Astrocyte (in vitro differentiated cells and primary cell): ENCODE data around the gene PTPN9. TPM values are rescaled to one million over a fixed set of nuclear protein-coding genes. Genes with fewer than 3 reads are reported as not detected.
"Not testable (repeated sequence)": the region's sequence is repeated elsewhere in the genome, so short reads cannot be mapped to it uniquely, and the experiment has no call there.

ENCODE experiments used
- DNase-seq: peaks from one replicate; pipeline ENCODE4 v3.0.0-alpha.2; 2010; ENCODE audit warnings: low read depth
- FAIRE-seq: peaks from 2 replicates; lab custom pipeline; 2011; peaks lifted over from hg19 to GRCh38; lab: Jason Lieb, UNC
- H2AFZ ChIP-seq: 2 replicates; pipeline ENCODE4 v1.6.0; 2012; ENCODE audit warnings: low read depth, low read length, inconsistent platforms
- H3K27ac ChIP-seq: 2 replicates; pipeline ENCODE4 v1.5.1; 2011; ENCODE audit warnings: low read depth, low read length, inconsistent platforms
- H3K27me3 ChIP-seq: 2 replicates; pipeline ENCODE4 v1.6.0; 2011; ENCODE audit warnings: low read length, inconsistent platforms; ENCODE audit not compliant: insufficient read depth
- H3K36me3 ChIP-seq: 2 replicates; pipeline ENCODE4 v1.5.1; 2011; ENCODE audit warnings: low read length, inconsistent platforms; ENCODE audit not compliant: insufficient read depth
- H3K4me1 ChIP-seq: 2 replicates; pipeline ENCODE4 v1.5.1; 2011; ENCODE audit warnings: low read length, inconsistent platforms; ENCODE audit not compliant: insufficient read depth
- H3K4me2 ChIP-seq: 2 replicates; pipeline ENCODE4 v1.6.0; 2012; ENCODE audit warnings: low read length, inconsistent platforms
- H3K4me3 ChIP-seq: 2 replicates; pipeline ENCODE4 v1.5.1; 2011; ENCODE audit warnings: low read depth, mild to moderate bottlenecking, low read length, inconsistent platforms; ENCODE audit not compliant: insufficient read depth
- H3K79me2 ChIP-seq: 2 replicates; pipeline ENCODE4 v1.6.0; 2012; ENCODE audit warnings: mild to moderate bottlenecking, low read length, inconsistent platforms; ENCODE audit not compliant: insufficient read depth
- H3K9ac ChIP-seq: 2 replicates; pipeline ENCODE4 v1.6.0; 2012; ENCODE audit warnings: mild to moderate bottlenecking, low read length, inconsistent platforms
- H3K9me3 ChIP-seq: 2 replicates; pipeline ENCODE4 v1.5.1; 2012; ENCODE audit warnings: low read depth, mild to moderate bottlenecking, low read length, inconsistent platforms; ENCODE audit not compliant: insufficient read depth
- H4K20me1 ChIP-seq: 2 replicates; pipeline ENCODE4 v1.6.0; 2012; ENCODE audit warnings: low read length, inconsistent platforms; ENCODE audit not compliant: insufficient read depth
- H3K27ac Mint-ChIP-seq: one replicate; pipeline ENCODE4 v1.8.0; 2021; ENCODE audit warnings: mild to moderate bottlenecking, mixed read lengths; ENCODE audit not compliant: unreplicated experiment
- H3K27me3 Mint-ChIP-seq: one replicate; pipeline ENCODE4 v1.8.0; 2021; ENCODE audit warnings: low read depth, mixed read lengths; ENCODE audit not compliant: unreplicated experiment
- H3K36me3 Mint-ChIP-seq: one replicate; pipeline ENCODE4 v1.8.0; 2021; ENCODE audit warnings: low read depth, mixed read lengths; ENCODE audit not compliant: unreplicated experiment
- H3K4me1 Mint-ChIP-seq: one replicate; pipeline ENCODE4 v1.8.0; 2021; ENCODE audit warnings: low read depth, mixed read lengths; ENCODE audit not compliant: unreplicated experiment
- H3K4me3 Mint-ChIP-seq: one replicate; pipeline ENCODE4 v1.8.0; 2021; ENCODE audit warnings: mild to moderate bottlenecking, moderate library complexity, mixed read lengths; ENCODE audit not compliant: unreplicated experiment
- H3K9me3 Mint-ChIP-seq: one replicate; pipeline ENCODE4 v1.8.0; 2021; ENCODE audit warnings: mild to moderate bottlenecking, mixed read lengths; ENCODE audit not compliant: unreplicated experiment
- CTCF ChIP-seq: IDR thresholded peaks from 2 replicates; pipeline ENCODE4 v1.5.1; 2011; ENCODE audit warnings: low read depth, mild to moderate bottlenecking, inconsistent platforms, low read length, moderate library complexity; ENCODE audit not compliant: insufficient read depth
- EZH2 ChIP-seq: IDR thresholded peaks from 2 replicates; pipeline ENCODE4 v1.6.1; 2012; ENCODE audit warnings: mild to moderate bottlenecking, low read length, inconsistent platforms; ENCODE audit not compliant: insufficient read depth
- total RNA-seq: library from RNA; stranded (reverse); gene quantifications from 2 replicates; pipeline ENCODE4 v1.2.1, GENCODE V29; 2021

The PTPN9 gene
- total RNA-seq, 1 donor from 2014 or later = 34.7 TPM

- DNase-seq (no peak), FAIRE-seq (no peak)
- no peaks in the 10 kb centered on the region for H3K9me3 ChIP-seq
- H4K20me1 ChIP-seq = no peaks in the 10 kb centered on the region
- no peaks in the 10 kb centered on the region for H3K36me3 ChIP-seq
- no peaks in the 10 kb centered on the region for H3K27me3 Mint-ChIP-seq
- H3K4me3 ChIP-seq = no peak overlapping the region
- H3K9me3 Mint-ChIP-seq = no peaks in the 10 kb centered on the region
- no peak overlapping the region for H3K9ac ChIP-seq
- no peak overlapping the region for H3K27ac ChIP-seq
- H3K27ac Mint-ChIP-seq = no peak overlapping the region
- TF ChIP-seq CTCF = no peak
- no peak overlapping the region for H2AFZ ChIP-seq
- H3K27me3 ChIP-seq = no peaks in the 10 kb centered on the region
- H3K4me2 ChIP-seq = no peak overlapping the region
- H3K36me3 Mint-ChIP-seq = no peaks in the 10 kb centered on the region
- H3K4me1 Mint-ChIP-seq = peaks cover 4% of the 10 kb centered on the region
- no peak overlapping the region for H3K4me3 Mint-ChIP-seq
- H3K79me2 ChIP-seq = peaks cover 3% of the 10 kb centered on the region
- peaks cover 9% of the 10 kb centered on the region for H3K4me1 ChIP-seq
Observed at GRCh38 chr15:75583701-75584100, 4.6 kb upstream of the PTPN9 start.

- peaks cover 11% of the 10 kb centered on the region for H3K79me2 ChIP-seq
- H3K4me2 ChIP-seq, FAIRE-seq, H3K4me3 Mint-ChIP-seq, DNase-seq, H3K4me1 ChIP-seq, H3K4me1 Mint-ChIP-seq, H3K9me3 ChIP-seq, H3K27me3 ChIP-seq, H4K20me1 ChIP-seq, H3K4me3 ChIP-seq, H3K27ac Mint-ChIP-seq, H3K27me3 Mint-ChIP-seq, H2AFZ ChIP-seq, H3K36me3 ChIP-seq, H3K9ac ChIP-seq, H3K27ac ChIP-seq, H3K9me3 Mint-ChIP-seq, H3K36me3 Mint-ChIP-seq: not testable (repeated sequence)
Observed at GRCh38 chr15:75582943-75583342, 3.8 kb upstream of the PTPN9 start.

DNA sequence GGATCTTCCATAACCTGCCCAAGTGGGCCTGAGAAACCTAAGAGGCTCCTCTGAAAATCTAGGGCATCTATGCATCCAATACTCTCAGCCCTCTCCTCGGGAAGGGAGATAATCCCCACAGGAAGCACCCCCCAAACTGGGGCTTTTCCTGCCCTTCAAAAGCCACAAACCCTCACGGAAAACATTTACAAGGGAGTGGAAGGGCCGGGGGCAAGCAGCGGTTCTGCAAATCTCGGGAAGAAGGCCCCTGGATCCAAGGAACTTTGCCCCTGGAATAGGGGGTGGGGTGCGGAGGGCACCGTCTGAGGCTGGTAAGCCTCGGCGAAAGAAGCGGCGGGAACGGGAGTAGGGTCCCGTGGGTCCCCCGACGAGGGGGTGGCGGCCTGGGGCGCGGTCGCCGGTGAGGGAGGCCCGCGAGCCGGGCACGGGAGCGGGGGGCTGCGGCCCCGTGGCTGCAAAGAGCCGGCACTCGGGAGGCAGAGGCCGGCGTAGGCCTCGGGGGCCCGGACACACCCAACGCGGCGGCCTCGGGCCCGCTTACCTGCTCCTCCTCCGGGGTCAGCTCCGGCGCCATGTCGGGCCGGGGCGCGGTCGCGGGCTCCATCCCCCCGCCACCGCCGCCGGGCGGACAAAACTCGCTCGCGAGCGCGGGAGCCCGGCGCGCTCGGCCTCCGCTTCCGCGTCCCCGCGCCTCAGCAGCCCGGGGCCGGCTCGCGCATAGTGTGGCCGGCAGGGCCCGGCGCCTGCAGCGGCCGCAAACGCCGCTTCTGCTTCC is 755 bp downstream of the PTPN9 start:
- H3K4me3 ChIP-seq = peak overlapping the region; percentile 92
- peak overlapping the region; percentile 74 for H2AFZ ChIP-seq
- H3K9me3 ChIP-seq = no peaks in the 10 kb centered on the region
- DNase-seq = no peak
- H3K27ac ChIP-seq = peak overlapping the region; percentile 79
- H3K79me2 ChIP-seq = peaks cover 52% of the 10 kb centered on the region
- peak overlapping the region; percentile 92 for H3K4me3 Mint-ChIP-seq
- no peak for FAIRE-seq
- no peaks in the 10 kb centered on the region for H3K36me3 ChIP-seq
- peaks cover 1% of the 10 kb centered on the region for H3K4me1 Mint-ChIP-seq
- peak overlapping the region; percentile 93 for H3K9ac ChIP-seq
- H3K4me1 ChIP-seq = peaks cover 11% of the 10 kb centered on the region
- H3K27me3 Mint-ChIP-seq = no peaks in the 10 kb centered on the region
- no peaks in the 10 kb centered on the region for H3K27me3 ChIP-seq
- no peak for TF ChIP-seq CTCF
- no peak for TF ChIP-seq EZH2
- H3K36me3 Mint-ChIP-seq = no peaks in the 10 kb centered on the region
- H3K4me2 ChIP-seq = peak overlapping the region; percentile 87
- H4K20me1 ChIP-seq = peaks cover 20% of the 10 kb centered on the region
- H3K27ac Mint-ChIP-seq = peak overlapping the region; percentile 93
- peaks cover 2% of the 10 kb centered on the region for H3K9me3 Mint-ChIP-seq
